ES-I3 (cell line): ENCODE measurements around the gene FAM53B.

ENCODE experiments used
- H3K36me3 ChIP-seq: 2 replicates; pipeline ENCODE4 v1.6.1; 2013; ENCODE audit warnings: mild to moderate bottlenecking, low read length, control low read depth, moderate library complexity; ENCODE audit not compliant: insufficient read depth
- H3K4me1 ChIP-seq: 2 replicates; pipeline ENCODE4 v1.6.1; 2013; ENCODE audit warnings: mild to moderate bottlenecking, control low read depth, low read length; ENCODE audit not compliant: insufficient read depth
- H3K9ac ChIP-seq: 2 replicates; pipeline ENCODE4 v1.6.1; 2013; ENCODE audit warnings: low read depth, mild to moderate bottlenecking, low read length, moderate library complexity
- H3K9me3 ChIP-seq: 2 replicates; pipeline ENCODE4 v1.6.1; 2013; ENCODE audit warnings: mild to moderate bottlenecking, low read length, moderate library complexity; ENCODE audit not compliant: control insufficient read depth, insufficient read depth

Gene FAM53B

GRCh38 chr10:124737708-124738107 is 6.5 kb downstream of the FAM53B start:
- peaks cover 57% of the 10 kb centered on the region for H3K4me1 ChIP-seq
- no peaks in the 10 kb centered on the region for H3K9me3 ChIP-seq
- H3K9ac ChIP-seq: no peak overlapping the region
- no peaks in the 10 kb centered on the region for H3K36me3 ChIP-seq

- peaks cover 54% of the 10 kb centered on the region for H3K4me1 ChIP-seq
- no peaks in the 10 kb centered on the region for H3K36me3 ChIP-seq
- no peaks in the 10 kb centered on the region for H3K9me3 ChIP-seq
- H3K9ac ChIP-seq: no peak overlapping the region
Measured at GRCh38 chr10:124737221-124737620, 7.0 kb downstream of the FAM53B start.

DNA sequence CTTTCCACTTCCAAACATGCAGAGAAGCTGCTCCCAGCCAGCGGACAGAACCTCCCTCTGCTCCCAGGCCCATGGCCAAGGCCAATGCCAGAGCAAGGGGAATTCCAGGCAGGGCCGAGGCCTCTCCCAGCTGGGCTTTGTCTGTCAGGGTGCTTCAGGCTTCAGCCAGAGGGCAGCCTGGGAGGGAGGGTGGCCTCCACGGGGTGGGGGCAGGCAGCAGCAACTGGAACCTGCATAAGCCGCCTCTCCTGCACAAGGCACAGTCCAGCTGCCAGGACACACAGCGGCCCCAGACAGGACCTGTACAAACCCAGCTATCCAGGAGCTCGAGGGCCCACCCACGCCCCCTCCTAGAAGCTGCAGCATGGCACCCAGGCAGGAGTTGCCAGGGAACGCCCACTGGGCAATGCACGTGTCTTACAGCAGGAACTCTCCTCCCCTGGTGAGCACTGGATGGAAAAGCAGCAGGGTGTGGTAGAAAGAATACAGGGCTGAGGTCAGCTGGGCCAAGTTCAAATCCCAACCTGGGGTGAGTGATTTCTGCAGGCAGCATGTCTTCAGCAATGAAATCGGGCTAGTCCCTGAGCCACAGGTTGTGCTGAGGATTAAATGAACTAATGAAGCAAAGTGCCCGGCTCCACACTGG is 7.6 kb downstream of the FAM53B start:
- Histone ChIP-seq H3K36me3 (no peaks in the 10 kb centered on the region), H3K4me1 (peaks cover 49% of the 10 kb centered on the region), H3K9ac (no peak overlapping the region), H3K9me3 (no peaks in the 10 kb centered on the region)

DNA sequence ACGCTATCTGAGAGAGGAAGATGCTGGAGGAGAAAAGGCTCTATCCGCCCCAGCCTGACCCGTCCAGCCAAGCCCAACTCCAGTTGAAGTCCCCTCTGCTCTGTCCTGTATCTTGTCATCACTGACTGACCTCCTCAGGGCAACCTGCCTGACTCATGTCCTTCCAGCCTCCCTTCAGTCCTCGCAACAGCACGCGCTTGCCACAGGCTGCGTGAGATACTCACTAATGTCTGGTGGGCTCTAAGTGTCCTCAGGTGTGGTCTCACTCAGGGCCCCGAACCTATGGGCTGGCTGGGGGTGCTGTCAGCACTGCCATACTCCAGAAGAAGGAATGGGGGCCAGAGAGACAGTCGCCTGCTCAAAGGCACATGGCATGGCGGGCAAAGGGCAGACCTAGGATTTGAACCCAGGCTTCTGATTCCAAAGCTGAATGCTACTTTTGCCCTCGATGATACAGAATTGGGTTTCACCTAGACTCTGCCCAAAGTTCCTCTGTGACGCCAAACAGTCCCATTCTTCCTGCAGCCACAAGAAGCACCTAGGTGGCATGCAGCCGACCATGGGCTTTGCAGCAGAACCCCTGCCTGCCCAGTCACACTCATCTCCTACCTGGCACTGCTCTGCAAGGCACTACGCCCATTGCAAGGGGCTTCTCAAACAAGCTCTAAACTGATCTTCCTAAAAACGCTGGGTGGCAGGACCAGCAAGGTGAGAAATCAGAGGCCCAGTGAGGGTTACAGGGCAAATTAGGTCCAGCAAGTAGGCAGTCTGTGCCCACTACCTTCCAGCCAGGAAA is 8.5 kb downstream of the FAM53B start:
- no peak overlapping the region for H3K9ac ChIP-seq
- no peaks in the 10 kb centered on the region for H3K36me3 ChIP-seq
- H3K4me1 ChIP-seq: peaks cover 41% of the 10 kb centered on the region
- H3K9me3 ChIP-seq: no peaks in the 10 kb centered on the region

- H3K9me3 ChIP-seq: no peaks in the 10 kb centered on the region
- peaks cover 30% of the 10 kb centered on the region for H3K4me1 ChIP-seq
- H3K36me3 ChIP-seq: no peaks in the 10 kb centered on the region
- no peak overlapping the region for H3K9ac ChIP-seq
Measured at GRCh38 chr10:124734311-124735166, 9.6 kb downstream of the FAM53B start.

GRCh38 chr10:124733571-124734245 is 10.5 kb downstream of the FAM53B start:
- peaks cover 22% of the 10 kb centered on the region for H3K4me1 ChIP-seq
- H3K9ac ChIP-seq: no peak overlapping the region
- no peaks in the 10 kb centered on the region for H3K36me3 ChIP-seq
- no peaks in the 10 kb centered on the region for H3K9me3 ChIP-seq

DNA sequence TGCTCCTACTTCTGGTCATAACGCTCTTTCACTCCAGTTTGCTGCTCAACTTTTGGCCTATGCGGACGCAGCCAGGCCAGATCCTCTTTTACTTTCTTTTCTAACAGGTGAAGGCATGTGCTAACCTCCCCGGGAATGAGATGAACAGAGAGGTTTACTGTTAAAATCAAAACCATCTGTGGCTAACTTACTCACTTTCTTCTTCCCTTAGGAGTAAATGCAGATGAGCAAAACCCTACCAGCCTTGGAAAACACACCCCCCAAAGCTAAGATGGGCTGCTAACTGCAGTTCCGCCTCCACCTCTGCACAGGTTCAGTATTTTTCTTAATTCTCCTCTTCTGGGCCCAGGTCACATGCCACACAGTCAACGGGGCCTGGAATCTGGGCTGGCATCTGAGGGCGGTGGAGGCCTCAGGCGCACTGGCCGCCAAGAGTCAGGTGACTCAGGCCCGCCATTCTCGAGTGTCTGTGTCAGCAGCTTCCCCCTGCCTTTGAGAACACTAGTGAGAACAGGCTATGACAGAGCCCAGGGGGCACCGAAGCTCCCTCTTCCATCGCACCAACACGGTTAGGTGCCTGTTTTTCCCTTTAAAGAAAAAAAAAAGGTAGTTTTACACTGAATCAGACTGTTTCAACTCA is 11.1 kb downstream of the FAM53B start:
- H3K9ac ChIP-seq: no peak overlapping the region
- H3K4me1 ChIP-seq: peaks cover 17% of the 10 kb centered on the region; the same call in 1 of the 2 replicates

DNA sequence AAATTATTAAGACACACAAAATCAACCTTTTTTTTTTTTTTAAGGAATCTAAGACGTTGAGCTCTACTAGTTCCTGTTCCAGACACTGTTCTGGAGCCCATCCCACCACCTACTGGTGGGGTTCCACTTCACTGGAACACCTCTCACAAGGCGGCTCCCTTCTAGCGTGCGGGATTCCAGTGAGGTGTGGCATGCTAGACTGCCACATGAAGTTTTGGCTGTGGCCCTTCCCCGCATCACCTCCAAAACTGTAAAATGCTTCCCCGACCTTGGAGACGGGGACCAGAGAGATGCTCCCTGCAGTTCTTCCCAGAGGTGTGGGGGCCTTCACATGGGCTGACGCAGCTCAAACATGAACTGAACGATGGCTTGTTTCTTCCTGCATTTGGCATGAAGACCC is 12.6 kb downstream of the FAM53B start:
- Histone ChIP-seq H3K4me1 (peaks cover 2% of the 10 kb centered on the region; the same call in 1 of the 2 replicates), H3K36me3 (no peaks in the 10 kb centered on the region), H3K9me3 (no peaks in the 10 kb centered on the region), H3K9ac (no peak overlapping the region)

More for the DNA sequence above, 11.1 kb downstream of the FAM53B start:
- Histone ChIP-seq H3K9me3 (no peaks in the 10 kb centered on the region), H3K36me3 (no peaks in the 10 kb centered on the region)

DNA sequence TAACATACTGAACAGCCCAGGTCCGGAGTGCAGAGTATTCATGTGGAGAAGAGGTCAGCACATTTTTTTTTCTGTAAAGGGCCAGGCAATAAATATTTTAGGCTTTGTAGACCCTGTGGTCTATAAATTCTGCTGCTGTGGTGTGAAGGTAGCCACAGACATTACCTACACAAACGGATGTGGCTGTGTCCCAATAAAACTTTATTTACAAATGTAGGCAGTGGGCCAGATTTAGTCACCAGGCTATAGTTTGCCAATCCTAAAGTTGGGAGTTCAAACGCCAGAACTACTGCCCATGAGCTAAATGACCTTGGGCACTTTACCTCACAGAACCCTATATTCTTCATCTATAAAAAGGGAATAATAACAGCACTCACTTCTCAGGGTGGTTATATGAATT is 13.4 kb downstream of the FAM53B start:
- no peaks in the 10 kb centered on the region for H3K36me3 ChIP-seq
- H3K4me1 ChIP-seq: no peaks in the 10 kb centered on the region
- H3K9ac ChIP-seq: no peak overlapping the region
- H3K9me3 ChIP-seq: no peaks in the 10 kb centered on the region

DNA sequence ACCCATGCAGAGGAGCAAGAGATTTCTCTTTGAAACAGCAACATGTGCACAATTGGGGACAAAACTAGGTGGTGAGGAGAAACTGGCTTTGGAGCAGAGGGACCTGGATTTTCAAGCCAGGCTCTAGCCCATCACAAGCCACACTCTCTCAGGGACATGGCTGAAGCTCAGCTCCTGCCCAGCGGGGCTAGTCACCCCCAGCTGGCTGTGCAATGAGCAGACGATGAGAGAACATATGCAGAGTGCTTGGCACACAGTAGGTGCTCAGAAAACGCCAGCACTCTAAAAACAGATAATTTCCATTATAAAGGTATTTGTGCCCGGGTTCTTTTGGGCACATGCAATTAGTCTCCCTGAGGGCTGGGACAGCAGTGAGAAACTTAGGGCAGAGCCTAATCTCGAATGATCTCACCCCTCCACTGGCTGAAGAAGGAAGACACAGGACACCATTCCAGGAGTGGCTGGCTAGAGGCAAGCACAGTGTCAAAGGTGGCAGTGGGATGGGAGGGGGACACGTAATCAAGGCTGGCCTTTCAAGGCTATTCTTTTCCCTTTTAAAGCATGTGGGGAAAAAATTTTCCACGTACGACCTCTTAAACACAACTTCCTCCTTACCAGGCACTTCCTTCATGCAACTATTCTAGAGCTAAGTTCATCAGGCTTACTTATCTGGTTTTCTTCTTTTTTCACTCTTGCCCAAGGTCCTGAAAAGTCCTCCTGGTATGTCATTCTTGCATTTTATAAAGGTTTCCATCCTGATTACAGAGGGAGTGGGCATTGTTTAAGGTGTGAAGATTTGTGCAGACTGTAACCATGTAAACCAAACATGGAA is 15.1 kb downstream of the FAM53B start:
- H3K4me1 ChIP-seq: peaks cover 8% of the 10 kb centered on the region; the same call in 1 of the 2 replicates
- no peaks in the 10 kb centered on the region for H3K9me3 ChIP-seq
- no peaks in the 10 kb centered on the region for H3K36me3 ChIP-seq
- no peak overlapping the region for H3K9ac ChIP-seq

DNA sequence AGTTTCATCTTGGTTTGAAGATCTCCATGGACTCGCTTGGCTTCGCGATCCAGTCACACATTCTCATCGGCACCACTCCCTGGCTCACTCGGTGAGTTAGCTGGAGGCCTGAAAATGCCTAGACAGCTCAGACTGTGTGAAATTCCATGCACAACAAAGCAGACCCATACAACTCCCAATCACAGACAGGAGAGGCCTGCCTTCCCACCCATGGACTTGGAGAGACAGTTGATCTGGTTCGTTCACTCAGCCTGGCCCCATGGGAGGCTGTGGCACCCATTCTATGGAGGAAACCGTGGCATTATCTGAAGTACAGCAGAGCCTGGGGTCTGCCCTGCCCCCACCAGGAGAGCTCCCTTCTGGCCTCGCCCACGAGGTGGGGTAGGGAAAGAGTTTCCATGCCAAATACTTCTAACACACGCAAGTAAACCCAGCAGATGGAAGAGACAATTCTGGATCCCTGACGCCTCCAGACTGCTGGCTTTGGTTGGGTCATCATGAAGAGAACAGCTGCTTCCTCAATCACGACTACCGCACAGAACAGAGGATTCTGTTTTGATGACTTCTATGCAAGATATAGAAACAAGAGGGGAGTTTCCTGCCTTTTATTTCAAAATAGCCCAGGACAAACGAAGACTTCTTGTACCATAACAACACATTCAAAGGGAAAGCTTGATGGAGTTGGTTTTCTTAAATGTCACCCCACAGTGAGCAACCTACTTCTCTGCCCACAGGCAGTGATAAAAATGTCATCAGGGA is 15.9 kb downstream of the FAM53B start:
- Histone ChIP-seq H3K36me3 (no peaks in the 10 kb centered on the region; the same call in 1 of the 2 replicates), H3K9ac (no peak overlapping the region), H3K9me3 (no peaks in the 10 kb centered on the region), H3K4me1 (peaks cover 8% of the 10 kb centered on the region; the same call in 1 of the 2 replicates)

GRCh38 chr10:124727361-124727960 is 16.7 kb downstream of the FAM53B start:
- no peaks in the 10 kb centered on the region; the same call in 1 of the 2 replicates for H3K36me3 ChIP-seq
- H3K9me3 ChIP-seq: no peaks in the 10 kb centered on the region
- H3K9ac ChIP-seq: no peak overlapping the region
- H3K4me1 ChIP-seq: peaks cover 8% of the 10 kb centered on the region; the same call in 1 of the 2 replicates
